Measurements from ENCODE around the gene SEL1L. TPM values are rescaled to one million over a fixed set of nuclear protein-coding genes. Genes with fewer than 3 reads are reported as not detected.
"Not testable (repeated sequence)": the region's sequence is repeated elsewhere in the genome, so short reads cannot be mapped to it uniquely, and the experiment has no call there.

SEL1L gene
- total RNA-seq, 2 donors from 2014 or later: 57.1 to 71.5 TPM

DNA sequence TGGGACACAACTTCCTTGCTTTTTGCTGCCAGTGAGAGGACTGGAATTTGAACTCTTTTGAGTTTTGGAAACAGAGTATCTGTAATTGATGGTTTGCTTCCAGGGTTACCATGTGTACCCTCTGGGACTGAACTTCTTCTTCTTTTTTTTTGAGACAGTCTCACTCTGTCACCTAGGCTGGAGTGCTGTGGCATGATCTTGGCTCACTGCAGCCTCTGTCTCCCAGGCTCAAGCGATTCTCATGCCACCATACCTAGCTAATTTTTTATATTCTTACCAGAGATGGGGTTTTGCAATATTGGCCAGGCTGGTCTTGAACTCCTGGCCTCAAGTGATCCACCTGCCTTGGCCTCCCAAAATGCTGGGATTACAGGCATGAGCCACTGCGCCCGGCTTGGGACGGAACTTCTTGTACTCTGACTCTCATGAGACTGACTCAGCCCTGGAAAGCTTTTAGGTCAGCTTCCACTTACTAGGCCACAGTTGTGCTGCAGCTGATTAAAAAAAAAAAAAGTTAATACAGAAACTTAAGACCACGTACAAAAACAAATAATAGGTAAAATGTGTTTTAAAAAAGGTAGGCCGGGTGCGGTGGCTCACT is 15.8 kb downstream of the SEL1L start:
- Histone ChIP-seq H3K27me3 (replicated peaks; ENCODE audit: insufficient read depth) (no peaks in the 10 kb centered on the region), H3K4me3 (no peak overlapping the region), H3K36me3 (peaks cover 23% of the 10 kb centered on the region), H3K4me1 (ENCODE audit: control insufficient read depth in 1 of 2, low read depth in 2 of 2) (peaks cover 11 to 15% of the 10 kb centered on the region in 2 donors), H3K9me3 (no peaks in the 10 kb centered on the region), H3K27ac (no peak overlapping the region)
- ATAC-seq (ENCODE audit: insufficient number of reproducible peaks, low FRiP score, low read depth) (no peak), DNase-seq (ENCODE audit: low spot score) (no peak)
- TF ChIP-seq, protein P1, sequence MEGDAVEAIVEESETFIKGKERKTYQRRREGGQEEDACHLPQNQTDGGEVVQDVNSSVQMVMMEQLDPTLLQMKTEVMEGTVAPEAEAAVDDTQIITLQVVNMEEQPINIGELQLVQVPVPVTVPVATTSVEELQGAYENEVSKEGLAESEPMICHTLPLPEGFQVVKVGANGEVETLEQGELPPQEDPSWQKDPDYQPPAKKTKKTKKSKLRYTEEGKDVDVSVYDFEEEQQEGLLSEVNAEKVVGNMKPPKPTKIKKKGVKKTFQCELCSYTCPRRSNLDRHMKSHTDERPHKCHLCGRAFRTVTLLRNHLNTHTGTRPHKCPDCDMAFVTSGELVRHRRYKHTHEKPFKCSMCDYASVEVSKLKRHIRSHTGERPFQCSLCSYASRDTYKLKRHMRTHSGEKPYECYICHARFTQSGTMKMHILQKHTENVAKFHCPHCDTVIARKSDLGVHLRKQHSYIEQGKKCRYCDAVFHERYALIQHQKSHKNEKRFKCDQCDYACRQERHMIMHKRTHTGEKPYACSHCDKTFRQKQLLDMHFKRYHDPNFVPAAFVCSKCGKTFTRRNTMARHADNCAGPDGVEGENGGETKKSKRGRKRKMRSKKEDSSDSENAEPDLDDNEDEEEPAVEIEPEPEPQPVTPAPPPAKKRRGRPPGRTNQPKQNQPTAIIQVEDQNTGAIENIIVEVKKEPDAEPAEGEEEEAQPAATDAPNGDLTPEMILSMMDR (IDR thresholded peaks at IDR 0.05): no peak

DNA sequence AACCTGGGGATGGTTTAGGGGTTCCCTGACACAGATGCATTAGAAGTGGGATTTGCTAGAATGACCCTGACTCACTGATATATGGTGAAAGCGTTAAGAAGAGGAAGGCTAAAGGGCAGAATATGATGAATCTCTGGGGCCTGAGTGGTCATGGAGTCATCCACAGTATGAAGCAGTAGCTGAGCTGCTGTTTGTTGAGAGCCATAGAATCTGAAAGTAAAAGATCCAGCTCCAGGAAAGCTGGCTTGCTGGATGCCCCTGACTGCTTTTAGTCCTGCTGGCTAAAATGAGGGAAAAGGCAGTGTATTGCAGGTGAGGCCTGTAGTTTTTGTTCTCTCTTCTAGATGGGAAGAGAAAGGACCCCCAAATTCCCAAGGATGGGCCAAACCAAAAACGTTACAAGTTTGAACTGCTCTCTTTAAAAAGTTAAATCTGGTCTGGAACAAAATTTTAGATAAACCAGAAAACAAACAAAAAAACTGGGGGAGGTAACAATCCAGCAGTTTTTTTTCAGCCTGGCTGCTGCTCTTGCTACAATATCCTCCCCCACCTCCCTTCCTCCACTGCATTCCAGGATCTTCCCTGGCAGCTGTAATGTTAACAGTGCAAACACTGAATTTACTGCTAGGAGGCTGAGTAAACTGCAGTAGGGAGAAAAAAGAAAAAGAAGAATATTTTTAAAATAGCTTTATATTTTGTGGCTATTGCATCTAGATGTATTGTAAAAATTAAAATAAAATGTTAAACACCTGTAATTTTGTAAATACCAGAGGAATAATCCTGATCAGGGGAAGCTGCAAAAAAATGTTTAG is 16.5 kb downstream of the SEL1L start:
- ATAC-seq (ENCODE audit: insufficient number of reproducible peaks, low FRiP score, low read depth): no peak
- Histone ChIP-seq H3K9me3 (no peaks in the 10 kb centered on the region), H3K27ac (no peak overlapping the region), H3K27me3 (replicated peaks; ENCODE audit: insufficient read depth) (no peaks in the 10 kb centered on the region), H3K4me1 (ENCODE audit: control insufficient read depth in 1 of 2, low read depth in 2 of 2) (peaks cover 11 to 15% of the 10 kb centered on the region in 2 donors), H3K4me3 (no peak overlapping the region), H3K36me3 (peaks cover 22% of the 10 kb centered on the region)
- no peak for DNase-seq (ENCODE audit: low spot score)
- TF ChIP-seq, protein P1 (IDR thresholded peaks at IDR 0.05): no peak

DNA sequence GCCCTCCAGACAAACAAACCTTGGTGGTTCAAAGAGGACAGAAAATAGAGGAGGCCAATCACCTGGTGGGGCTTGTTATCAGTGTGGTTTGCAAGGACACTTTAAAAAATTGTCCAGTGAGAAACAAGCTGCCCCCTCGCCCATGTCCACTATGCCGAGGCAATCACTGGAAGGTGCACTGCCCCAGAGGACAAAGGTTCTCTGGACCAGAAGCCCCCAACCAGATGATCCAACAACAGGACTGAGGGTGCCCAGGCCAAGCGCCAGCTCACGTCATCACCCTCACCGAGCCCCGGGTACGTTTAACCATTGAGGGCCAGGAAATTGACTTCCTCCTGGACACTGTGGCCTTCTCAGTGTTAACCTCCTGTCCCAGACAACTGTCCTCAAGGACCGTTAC is 17.7 kb downstream of the SEL1L start:
- H3K4me1 ChIP-seq (ENCODE audit: control insufficient read depth in 1 of 2, low read depth in 2 of 2): peaks cover 19 to 25% of the 10 kb centered on the region in 2 donors
- not testable (repeated sequence) for H3K27ac ChIP-seq; H3K9me3 ChIP-seq; ATAC-seq (ENCODE audit: insufficient number of reproducible peaks, low FRiP score, low read depth); H3K4me3 ChIP-seq; H3K27me3 ChIP-seq (replicated peaks; ENCODE audit: insufficient read depth); DNase-seq (ENCODE audit: low spot score)
- H3K36me3 ChIP-seq: peaks cover 22% of the 10 kb centered on the region

DNA sequence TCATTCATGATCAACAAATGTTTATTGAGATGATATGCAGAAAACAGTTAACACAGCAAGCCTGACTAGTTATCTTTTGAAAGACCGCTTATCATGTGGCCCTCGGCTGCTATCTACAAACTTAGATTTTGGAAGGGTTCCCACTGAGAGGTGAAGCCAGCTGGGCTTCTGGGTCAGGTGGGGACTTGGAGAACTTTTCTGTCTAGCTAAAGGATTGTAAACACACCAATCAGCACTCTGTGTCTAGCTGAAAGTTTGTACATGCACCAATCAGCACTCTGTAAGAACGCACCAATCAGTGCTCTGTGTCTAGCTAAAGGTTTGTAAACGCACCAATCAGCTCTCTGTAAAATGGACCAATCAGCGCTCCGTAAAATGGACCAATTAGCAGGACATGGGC is 20.8 kb downstream of the SEL1L start:
- peaks cover 20 to 32% of the 10 kb centered on the region in 2 donors for H3K4me1 ChIP-seq (ENCODE audit: control insufficient read depth in 1 of 2, low read depth in 2 of 2)

DNA sequence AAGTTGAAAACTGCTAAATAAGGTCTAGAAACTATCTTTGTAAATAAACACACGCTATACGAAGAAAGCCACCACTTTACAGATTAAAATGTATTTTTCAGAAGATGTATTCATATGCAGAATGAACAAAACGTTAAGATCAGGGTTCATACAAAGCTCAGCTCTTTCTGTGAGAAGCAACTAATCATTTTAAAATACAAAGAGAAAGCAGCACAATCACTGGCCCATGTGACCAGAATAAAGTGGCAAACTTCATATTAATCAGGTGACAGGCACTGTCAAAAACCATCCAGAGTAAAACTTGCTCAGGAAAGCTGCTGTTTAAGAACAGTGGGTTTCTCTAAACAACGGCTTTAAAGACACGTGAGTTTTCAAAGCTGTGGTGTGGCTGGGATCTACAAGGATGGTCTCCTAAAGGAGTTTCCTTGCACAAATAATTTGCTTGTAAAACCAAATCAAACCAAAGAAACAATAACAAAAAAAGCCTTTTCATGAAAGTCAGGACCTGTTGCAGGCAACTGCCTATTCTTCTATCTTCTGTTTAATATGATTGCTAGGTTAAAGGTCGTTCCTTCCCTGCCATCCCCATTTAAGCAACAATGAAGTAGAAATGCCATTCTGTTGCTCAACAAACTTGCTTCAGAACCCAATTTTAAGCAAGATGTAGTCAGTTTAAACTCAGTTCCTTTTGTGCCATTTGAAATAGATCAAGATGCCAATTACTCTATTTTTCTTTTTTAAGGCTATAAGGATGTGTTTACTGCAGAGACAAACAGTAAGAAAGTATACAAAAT is 22.3 kb downstream of the SEL1L start:
- peaks cover 6% of the 10 kb centered on the region for H3K36me3 ChIP-seq
- ATAC-seq (ENCODE audit: insufficient number of reproducible peaks, low FRiP score, low read depth): no peak

More for the DNA sequence above, 20.8 kb downstream of the SEL1L start:
- ATAC-seq (ENCODE audit: insufficient number of reproducible peaks, low FRiP score, low read depth); H3K27ac ChIP-seq; H3K9me3 ChIP-seq; H3K27me3 ChIP-seq (replicated peaks; ENCODE audit: insufficient read depth); DNase-seq (ENCODE audit: low spot score); H3K4me3 ChIP-seq: not testable (repeated sequence)
- H3K36me3 ChIP-seq: peaks cover 14% of the 10 kb centered on the region

More for the DNA sequence above, 22.3 kb downstream of the SEL1L start:
- H3K27ac ChIP-seq: no peak overlapping the region
- DNase-seq (ENCODE audit: low spot score): no peak
- no peaks in the 10 kb centered on the region for H3K27me3 ChIP-seq (replicated peaks; ENCODE audit: insufficient read depth)
- no peak overlapping the region for H3K4me3 ChIP-seq
- TF ChIP-seq, protein P1 (IDR thresholded peaks at IDR 0.05): no peak
- peaks cover 20 to 30% of the 10 kb centered on the region in 2 donors for H3K4me1 ChIP-seq (ENCODE audit: control insufficient read depth in 1 of 2, low read depth in 2 of 2)
- no peaks in the 10 kb centered on the region for H3K9me3 ChIP-seq
